Endothelial cell (in vitro differentiated cells): ENCODE results near the gene PLPP1. TPM values are rescaled to one million over a fixed set of nuclear protein-coding genes. Genes with fewer than 3 reads are reported as not detected.

Source experiments
- DNase-seq: peaks from one replicate; pipeline ENCODE4 v3.0.0; 2021; ENCODE audit warnings: low spot score
- H3K27ac Mint-ChIP-seq: one replicate; pipeline ENCODE4 v1.8.0; 2021; ENCODE audit warnings: mixed read lengths, inconsistent platforms; ENCODE audit not compliant: unreplicated experiment
- H3K27me3 Mint-ChIP-seq: one replicate; pipeline ENCODE4 v1.8.0; 2021; ENCODE audit warnings: mild to moderate bottlenecking, moderate library complexity, mixed read lengths, inconsistent platforms; ENCODE audit not compliant: unreplicated experiment
- H3K36me3 Mint-ChIP-seq: one replicate; pipeline ENCODE4 v1.8.0; 2021; ENCODE audit warnings: mild to moderate bottlenecking, low read depth, mixed read lengths, inconsistent platforms; ENCODE audit not compliant: unreplicated experiment
- H3K4me1 Mint-ChIP-seq: one replicate; pipeline ENCODE4 v1.8.0; 2021; ENCODE audit warnings: mild to moderate bottlenecking, mixed read lengths, inconsistent platforms; ENCODE audit not compliant: unreplicated experiment
- H3K4me3 Mint-ChIP-seq: one replicate; pipeline ENCODE4 v1.8.0; 2021; ENCODE audit warnings: mild to moderate bottlenecking, mixed read lengths, inconsistent platforms; ENCODE audit not compliant: unreplicated experiment
- H3K9me3 Mint-ChIP-seq: one replicate; pipeline ENCODE4 v1.8.0; 2021; ENCODE audit warnings: mixed read lengths, inconsistent platforms; ENCODE audit not compliant: unreplicated experiment
- CTCF ChIP-seq: fragments of 200-600 bp; sonication (generic); IDR thresholded peaks from one replicate; pipeline ENCODE4 v1.5.0; 2021; ENCODE audit warnings: antibody characterized with exemption; ENCODE audit not compliant: unreplicated experiment
- total RNA-seq: library from RNA; stranded (reverse); fragmentation: NEBNext Ultra II Directional; extraction: Animal tissue kit (Norgen Biotek cat#: 25700); gene quantifications from one replicate; pipeline ENCODE4 v1.2.1, GENCODE V29; 2021; ENCODE audit not compliant: unreplicated experiment

PLPP1 gene
- total RNA-seq, 1 donor from 2014 or later: 11.3 TPM

GRCh38 chr5:55483885-55484284 lies 50.9 kb downstream of the PLPP1 start:
- DNase-seq: no peak
- no peak overlapping the region for H3K4me3 Mint-ChIP-seq
- no peaks in the 10 kb centered on the region for H3K27me3 Mint-ChIP-seq
- TF ChIP-seq CTCF: no peak
- no peaks in the 10 kb centered on the region for H3K36me3 Mint-ChIP-seq
- H3K27ac Mint-ChIP-seq: no peak overlapping the region
- H3K4me1 Mint-ChIP-seq: peaks cover 10% of the 10 kb centered on the region
- H3K9me3 Mint-ChIP-seq: no peaks in the 10 kb centered on the region

- H3K27ac Mint-ChIP-seq: no peak overlapping the region
- peaks cover 10% of the 10 kb centered on the region for H3K4me1 Mint-ChIP-seq
- no peaks in the 10 kb centered on the region for H3K36me3 Mint-ChIP-seq
- no peaks in the 10 kb centered on the region for H3K9me3 Mint-ChIP-seq
- no peak for DNase-seq
- TF ChIP-seq CTCF: no peak
- no peaks in the 10 kb centered on the region for H3K27me3 Mint-ChIP-seq
- no peak overlapping the region for H3K4me3 Mint-ChIP-seq
Measured at GRCh38 chr5:55481293-55481855, 53.4 kb downstream of the PLPP1 start.

- Mint-ChIP-seq H3K27ac (no peak overlapping the region), H3K4me1 (peaks cover 10% of the 10 kb centered on the region), H3K4me3 (no peak overlapping the region), H3K9me3 (no peaks in the 10 kb centered on the region), H3K27me3 (no peaks in the 10 kb centered on the region), H3K36me3 (no peaks in the 10 kb centered on the region)
- DNase-seq: no peak
- no peak for TF ChIP-seq CTCF
Measured at GRCh38 chr5:55480781-55481180, 54.0 kb downstream of the PLPP1 start.

- no peak for TF ChIP-seq CTCF
- H3K4me3 Mint-ChIP-seq: no peak overlapping the region
- no peak for DNase-seq
- no peak overlapping the region for H3K27ac Mint-ChIP-seq
- H3K9me3 Mint-ChIP-seq: no peaks in the 10 kb centered on the region
- peaks cover 2% of the 10 kb centered on the region for H3K4me1 Mint-ChIP-seq
- no peaks in the 10 kb centered on the region for H3K36me3 Mint-ChIP-seq
- H3K27me3 Mint-ChIP-seq: no peaks in the 10 kb centered on the region
Measured at GRCh38 chr5:55472642-55473041, 62.1 kb downstream of the PLPP1 start.

- Mint-ChIP-seq H3K27ac (no peak overlapping the region), H3K27me3 (no peaks in the 10 kb centered on the region), H3K4me3 (no peak overlapping the region), H3K36me3 (no peaks in the 10 kb centered on the region), H3K9me3 (no peaks in the 10 kb centered on the region), H3K4me1 (peaks cover 2% of the 10 kb centered on the region)
- DNase-seq: no peak
- no peak for TF ChIP-seq CTCF
Measured at GRCh38 chr5:55471468-55471867, 63.3 kb downstream of the PLPP1 start.
